Measurements from ENCODE around the gene SIPA1L3.

DNA sequence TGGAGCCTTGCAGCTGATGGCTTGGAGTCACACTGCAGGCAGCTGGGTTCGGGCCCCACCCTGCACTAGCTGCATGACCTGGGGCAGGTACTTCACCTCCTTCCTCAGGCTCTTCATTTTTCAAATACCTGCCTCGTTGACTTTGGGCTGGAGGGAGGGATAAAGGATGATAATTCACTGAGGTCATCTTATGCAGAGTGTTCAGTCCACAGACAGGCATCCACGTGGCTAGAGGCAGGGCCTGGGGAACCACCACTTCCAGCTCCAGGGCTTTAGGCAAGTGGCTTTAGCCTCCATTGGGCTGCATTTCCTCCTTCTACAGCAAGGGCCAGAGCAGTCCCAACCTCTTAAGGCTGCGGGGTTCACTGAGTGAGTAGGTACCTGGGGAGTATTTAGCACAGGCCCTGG is 84.8 kb downstream of the SIPA1L3 start:
- no peak for TF ChIP-seq CTCF (IDR thresholded peaks at IDR 0.05; ENCODE audit: low read length)
- no peak for TF ChIP-seq EZH2phosphoT487 (IDR thresholded peaks at IDR 0.05; ENCODE audit: low read length)
- TF ChIP-seq EZH2 (optimal IDR thresholded peaks at IDR 0.05; ENCODE audit: low read depth, low read length): no peak
